ENCODE data around the gene S100A13. TPM values are rescaled to one million over a fixed set of nuclear protein-coding genes. Genes with fewer than 3 reads are reported as not detected.
"Not testable (repeated sequence)": the region's sequence is repeated elsewhere in the genome, so short reads cannot be mapped to it uniquely, and the experiment has no call there.

S100A13 gene
- total RNA-seq, 1 donor from 2014 or later = 16.2 TPM

GRCh38 chr1:153587314-153587713 is 40.0 kb downstream of the S100A13 start:
- Mint-ChIP-seq H3K4me1 (no peaks in the 10 kb centered on the region), H3K27me3 (no peaks in the 10 kb centered on the region), H3K4me3 (no peak overlapping the region), H3K9me3 (no peaks in the 10 kb centered on the region), H3K27ac (no peak overlapping the region), H3K36me3 (ENCODE audit: low read depth) (no peaks in the 10 kb centered on the region)
- ATAC-seq (ENCODE audit: low read depth) = no peak
- intact Hi-C loops (cut with micrococcal nuclease) = no loop called here
- no peak for TF ChIP-seq CTCF (IDR thresholded peaks at IDR 0.05)
- CTCF ChIA-PET = no interaction called here
- DNase-seq = no peak
- POLR2A ChIA-PET = interaction anchor here (1.2 kb wide), 1 partner anchor 12 kb away, joined by 4 read pairs; no protein-coding TSS in a partner anchor

- Mint-ChIP-seq H3K27ac (no peak overlapping the region), H3K4me1 (no peaks in the 10 kb centered on the region), H3K9me3 (no peaks in the 10 kb centered on the region), H3K27me3 (no peaks in the 10 kb centered on the region), H3K4me3 (no peak overlapping the region), H3K36me3 (ENCODE audit: low read depth) (no peaks in the 10 kb centered on the region)
- TF ChIP-seq CTCF (IDR thresholded peaks at IDR 0.05) = no peak
- DNase-seq (no peak), ATAC-seq (ENCODE audit: low read depth) (no peak)
- ChIA-PET POLR2A (interaction anchor here (1.2 kb wide), 1 partner anchor 13 kb away, joined by 4 read pairs; no protein-coding TSS in a partner anchor), CTCF (no interaction called here)
- intact Hi-C loops (cut with micrococcal nuclease) = no loop called here
These were observed 41.0 kb downstream of the S100A13 start for GRCh38 chr1:153586347-153586746.

GRCh38 chr1:153585006-153585405 is 42.3 kb downstream of the S100A13 start:
- intact Hi-C loops (cut with micrococcal nuclease) = no loop called here
- POLR2A ChIA-PET = no interaction called here
- H3K27me3 Mint-ChIP-seq = no peaks in the 10 kb centered on the region
- H3K9me3 Mint-ChIP-seq = no peaks in the 10 kb centered on the region
- H3K4me1 Mint-ChIP-seq = no peaks in the 10 kb centered on the region
- no peak for TF ChIP-seq CTCF (IDR thresholded peaks at IDR 0.05)
- no peaks in the 10 kb centered on the region for H3K36me3 Mint-ChIP-seq (ENCODE audit: low read depth)
- DNase-seq = no peak
- H3K27ac Mint-ChIP-seq = no peak overlapping the region
- no peak for ATAC-seq (ENCODE audit: low read depth)
- CTCF ChIA-PET = interaction anchor here (0.9 to 1.3 kb wide), 2 partner anchors 12 to 42 kb away, joined by 3 to 5 read pairs; partner anchors contain the start of gene S100A13
- no peak overlapping the region for H3K4me3 Mint-ChIP-seq

- POLR2A ChIA-PET = interaction anchor here (0.6 to 0.7 kb wide), 2 partner anchors 144 to 929 kb away, joined by 3 to 6 read pairs; partner anchors contain the start of gene INTS3
- no peak overlapping the region for H3K27ac Mint-ChIP-seq
- CTCF ChIA-PET = interaction anchor here (0.9 kb wide), 1 partner anchor 43 kb away, joined by 3 read pairs; the partner anchor contains the start of gene S100A13
These were observed 43.3 kb downstream of the S100A13 start for GRCh38 chr1:153583976-153584375.

GRCh38 chr1:153583514-153583913 is 43.8 kb downstream of the S100A13 start:
- ATAC-seq (ENCODE audit: low read depth); CTCF ChIA-PET; H3K27ac Mint-ChIP-seq; H3K27me3 Mint-ChIP-seq; H3K4me3 Mint-ChIP-seq; H3K4me1 Mint-ChIP-seq; intact Hi-C loops (cut with micrococcal nuclease); DNase-seq; H3K36me3 Mint-ChIP-seq (ENCODE audit: low read depth); H3K9me3 Mint-ChIP-seq: not testable (repeated sequence)
- POLR2A ChIA-PET = interaction anchor here (0.6 to 0.7 kb wide), 2 partner anchors 144 to 930 kb away, joined by 3 to 6 read pairs; partner anchors contain the start of gene INTS3

More at GRCh38 chr1:153583976-153584375, 43.3 kb downstream of the S100A13 start:
- intact Hi-C loops (cut with micrococcal nuclease) = no loop called here
- DNase-seq (no peak), ATAC-seq (ENCODE audit: low read depth) (no peak)
- Mint-ChIP-seq H3K27me3 (no peaks in the 10 kb centered on the region), H3K4me1 (no peaks in the 10 kb centered on the region), H3K4me3 (no peak overlapping the region), H3K36me3 (ENCODE audit: low read depth) (no peaks in the 10 kb centered on the region), H3K9me3 (no peaks in the 10 kb centered on the region)
- TF ChIP-seq CTCF (IDR thresholded peaks at IDR 0.05) = no peak

GRCh38 chr1:153582836-153583235 is 44.5 kb downstream of the S100A13 start:
- H3K27me3 Mint-ChIP-seq; H3K27ac Mint-ChIP-seq; DNase-seq; ATAC-seq (ENCODE audit: low read depth); H3K4me3 Mint-ChIP-seq; H3K9me3 Mint-ChIP-seq; H3K4me1 Mint-ChIP-seq; POLR2A ChIA-PET; intact Hi-C loops (cut with micrococcal nuclease); CTCF ChIA-PET; H3K36me3 Mint-ChIP-seq (ENCODE audit: low read depth): not testable (repeated sequence)
